GM12878 (cell line): ENCODE data around the gene SLC7A10. TPM values are rescaled to one million over a fixed set of nuclear protein-coding genes. Genes with fewer than 3 reads are reported as not detected.

Experiments
- ATAC-seq: fragments of 200-7000 bp; cut with Tn5 transposase; 3 replicates; pipeline ENCODE4 v1.9.1; 2020; ENCODE audit warnings: mild to moderate bottlenecking, moderate library complexity
- BruUV-seq: library from RNA; stranded (reverse); fragments of 400-500 nt; replicated peaks from 2 replicates; lab custom pipeline; 2021; lab: Mats Ljungman, UMichigan
- CTCF ChIA-PET: fragments of 300-600 bp; sonication (Branson Sonifier 250); formaldehyde crosslinking; extraction: SDS; loops from one replicate; lab custom pipeline; 2021; ENCODE audit warnings: inconsistent platforms; lab: Yijun Ruan, JAX
- POLR2A ChIA-PET: fragments of 350-600 bp; formaldehyde crosslinking; extraction: SDS; loops from one replicate; lab custom pipeline; 2021; ENCODE audit warnings: inconsistent platforms; lab: Charles Lee
- RAD21 ChIA-PET: fragments of 300-600 bp; sonication (Branson Sonifier 250); formaldehyde crosslinking; loops from one replicate; lab custom pipeline; 2023; ENCODE audit warnings: antibody characterized with exemption; ENCODE audit not compliant: unreplicated experiment; lab: Charles Lee
- SMC1A ChIA-PET: fragments of 300-600 bp; sonication (Branson Sonifier 250); formaldehyde crosslinking; loops from one replicate; lab custom pipeline; 2023; ENCODE audit not compliant: unreplicated experiment, uncharacterized antibody; lab: Charles Lee
- DNase-seq: peaks from one replicate; pipeline ENCODE4 v3.0.0-alpha.2; 2011; ENCODE audit warnings: low read depth, low spot score
- FAIRE-seq: peaks from 3 replicates; lab custom pipeline; 2011; peaks lifted over from hg19 to GRCh38; lab: Jason Lieb, UNC
- H2AFZ ChIP-seq: 2 replicates; pipeline ENCODE4 v1.6.0; 2011; ENCODE audit warnings: low read depth, low read length, control low read depth; ENCODE audit not compliant: control insufficient read depth
- H3K27ac ChIP-seq: 2 replicates; pipeline ENCODE4 v1.5.1; 2011; ENCODE audit warnings: control low read depth; ENCODE audit not compliant: control insufficient read depth, insufficient read depth
- H3K27me3 ChIP-seq, 2 experiments: replicated peaks in 1 of 2; 2 replicates each; pipeline versions ENCODE4 v1.6.0 to v1.6.1; 2011; ENCODE audit warnings: low read length in 1 of 2; ENCODE audit not compliant: control insufficient read depth in 2 of 2, insufficient read depth in 2 of 2
- H3K36me3 ChIP-seq, 2 experiments: 2 replicates each; pipeline ENCODE4 v1.5.1; 2011; ENCODE audit warnings: low read length in 1 of 2; ENCODE audit not compliant: control insufficient read depth in 2 of 2, insufficient read depth in 2 of 2
- H3K4me1 ChIP-seq: 2 replicates; pipeline ENCODE4 v1.6.1; 2011; ENCODE audit warnings: mild to moderate bottlenecking, low read length, moderate library complexity, mixed read lengths; ENCODE audit not compliant: control insufficient read depth, insufficient read depth
- H3K4me2 ChIP-seq: 2 replicates; pipeline ENCODE4 v1.6.0; 2011; ENCODE audit warnings: control low read depth; ENCODE audit not compliant: control insufficient read depth, insufficient read depth
- H3K4me3 ChIP-seq: fragments of 200-600 bp; sonication (generic); 2 replicates; pipeline ENCODE4 v1.5.1; 2016
- H3K79me2 ChIP-seq: 2 replicates; pipeline ENCODE4 v1.6.0; 2011; ENCODE audit warnings: low read length; ENCODE audit not compliant: control insufficient read depth, insufficient read depth
- H3K9ac ChIP-seq: 2 replicates; pipeline ENCODE4 v1.8.0; 2011; ENCODE audit warnings: low read length, control low read depth, mixed read lengths; ENCODE audit not compliant: control insufficient read depth, insufficient read depth
- H3K9me3 ChIP-seq: replicated peaks from 3 replicates; pipeline ENCODE4 v1.5.1; 2011; ENCODE audit warnings: mild to moderate bottlenecking, low read length; ENCODE audit not compliant: control insufficient read depth, insufficient read depth
- H4K20me1 ChIP-seq: 2 replicates; pipeline ENCODE4 v1.6.0; 2011; ENCODE audit not compliant: control insufficient read depth, insufficient read depth
- E2F4 ChIP-seq: IDR thresholded peaks from 2 replicates; pipeline ENCODE4 v1.6.1; 2012; ENCODE audit warnings: low read depth, low read length, improper control_type of control experiment
- EGR1 ChIP-seq, 2 experiments: IDR thresholded peaks; 1 replicate in 1 of 2; 2 replicates in 1 of 2; pipeline ENCODE4 v1.6.1; 2011 to 2012; ENCODE audit warnings: low read depth in 2 of 2, low read length in 2 of 2, borderline replicate concordance in 1 of 2, mild to moderate bottlenecking in 1 of 2, moderate library complexity in 1 of 2
- IKZF2 ChIP-seq, 2 experiments: fragments of 450-650 bp; IDR thresholded peaks; 2 replicates each; pipeline ENCODE4 v1.6.1; 2017; ENCODE audit warnings: mild to moderate bottlenecking in 2 of 2, moderate library complexity in 2 of 2
- NBN ChIP-seq: fragments of 450-650 bp; IDR thresholded peaks from 2 replicates; pipeline ENCODE4 v1.6.1; 2016
- SRF ChIP-seq, 2 experiments: IDR thresholded peaks; 2 replicates each; pipeline ENCODE4 v1.6.1; 2011; ENCODE audit warnings: low read depth in 2 of 2, low read length in 2 of 2, mild to moderate bottlenecking in 1 of 2, moderate library complexity in 1 of 2
- USF2 ChIP-seq: IDR thresholded peaks from 2 replicates; pipeline ENCODE4 v1.6.1; 2011; ENCODE audit warnings: low read depth, low read length, improper control_type of control experiment, borderline replicate concordance
- WRNIP1 ChIP-seq: IDR thresholded peaks from 2 replicates; pipeline ENCODE4 v1.6.1; 2011; ENCODE audit warnings: low read depth, low read length, improper control_type of control experiment, borderline replicate concordance
- YY1 ChIP-seq: IDR thresholded peaks from 2 replicates; pipeline ENCODE4 v1.6.1; 2011; ENCODE audit warnings: low read depth, mild to moderate bottlenecking, low read length
- ZBTB33 ChIP-seq: fragments of 450-650 bp; IDR thresholded peaks from 2 replicates; pipeline ENCODE4 v1.6.1; 2017; ENCODE audit warnings: mild to moderate bottlenecking
- ZBTB40 ChIP-seq: fragments of 450-650 bp; IDR thresholded peaks from 2 replicates; pipeline ENCODE4 v1.6.1; 2016; ENCODE audit warnings: mild to moderate bottlenecking, moderate library complexity, borderline replicate concordance
- ZNF687 ChIP-seq: fragments of 450-650 bp; IDR thresholded peaks from 2 replicates; pipeline ENCODE4 v1.6.1; 2017; ENCODE audit warnings: mild to moderate bottlenecking, moderate library complexity
- WGBS: methylation state at CpG from one replicate; pipeline ENCODE4 v1.1.6; 2016; ENCODE audit warnings: low lambda C conversion rate; ENCODE audit not compliant: insufficient replicate concordance, insufficient coverage; ENCODE audit errors: missing lambda C conversion rate; 5-methylcytosine and 5-hydroxymethylcytosine counted together
- in situ Hi-C: fragments of 300-500 bp; cut with MboI; formaldehyde crosslinking; loops from 9 replicates; pipeline ENCODE4 v1.14.3; 2018; ENCODE audit warnings: mixed read lengths
- intact Hi-C: fragments of 100-400 bp; cut with micrococcal nuclease; formaldehyde crosslinking; loops from one replicate; pipeline ENCODE4 v1.14.2; 2022; ENCODE audit not compliant: unreplicated experiment
- polyA plus RNA-seq, 11 experiments: library from polyadenylated mRNA; depleted of rRNA in 4 of 11; unstranded in 6 of 11; stranded (reverse) in 5 of 11; fragments of >200 nt; fragmentation: Nextera tagmentation in 4 of 11; fragmentation: Illumina TruSeq in 1 of 11; extraction: Ambion mirVana in 4 of 11; extraction: Trizol in 1 of 11; gene quantifications; 1 replicate in 1 of 11; 2 replicates in 10 of 11; pipeline versions ENCODE4 v1.2.1 to v1.2.3, GENCODE V29; 2011 to 2016; ENCODE audit warnings: inconsistent platforms in 2 of 11, missing spikeins in 2 of 11, low read depth in 1 of 11
- total RNA-seq, 4 experiments: library from RNA; depleted of rRNA in 3 of 4; stranded (reverse); fragments of >200 nt in 3 of 4; fragmentation: Illumina TruSeq in 1 of 4; extraction: Trizol in 1 of 4; gene quantifications; 2 replicates each; pipeline versions ENCODE4 v1.2.1 to v1.2.3, GENCODE V29; 2013 to 2021

SLC7A10 gene
- total and polyA plus RNA-seq, 10 of the 15 experiments (the other 5 are each of a cell fraction or from before 2014, with no cell fraction given) = not detected

GRCh38 chr19:33252418-33252962 lies 26.8 kb upstream of the SLC7A10 start:
- ChIA-PET CTCF (no interaction called here), RAD21 (no interaction called here), POLR2A (no interaction called here), SMC1A (no interaction called here)
- Histone ChIP-seq H2AFZ (no peak overlapping the region), H3K36me3 (no peaks in the 10 kb centered on the region), H3K79me2 (no peaks in the 10 kb centered on the region), H3K4me1 (no peaks in the 10 kb centered on the region), H3K9me3 (no peaks in the 10 kb centered on the region), H3K4me2 (no peak overlapping the region), H3K27ac (no peak overlapping the region), H3K27me3 (no peaks in the 10 kb centered on the region), H3K4me3 (no peak overlapping the region), H4K20me1 (no peaks in the 10 kb centered on the region), H3K9ac (no peak overlapping the region)
- ATAC-seq (no peak), DNase-seq (no peak), FAIRE-seq (no peak)
- in situ Hi-C loops (no loop called here), intact Hi-C loops (no loop called here)
- BruUV-seq = no TSS peak
- WGBS = 9% methylated on average over 4 of the region's 4 CpGs
- TF ChIP-seq YY1 (no peak), ZBTB40 (no peak), USF2 (no peak), ZNF687 (no peak), EGR1 (IDR thresholded peaks at IDR 0.05; ENCODE audit: borderline replicate concordance in 1 of 2, low read depth in 2 of 2, low read length in 2 of 2) (no peak), NBN (no peak), WRNIP1 (no peak), SRF (IDR thresholded peaks at IDR 0.05; ENCODE audit: low read depth in 2 of 2, low read length in 2 of 2) (no peak), IKZF2 (IDR thresholded peaks at IDR 0.05) (no peak), ZBTB33 (no peak), E2F4 (no peak)
